ENCODE measurements around the gene CES2.

The CES2 gene

GRCh38 chr16:66926171-66926947, 9.0 kb upstream of the CES2 start:
- Histone ChIP-seq H4K20me1 (ENCODE audit: insufficient read depth, low read length) (no peaks in the 10 kb centered on the region), H3K36me3 (ENCODE audit: insufficient read depth, low read length) (no peaks in the 10 kb centered on the region), H2AFZ (ENCODE audit: low read depth, low read length) (no peak overlapping the region), H3K4me1 (ENCODE audit: insufficient read depth, low read length) (no peaks in the 10 kb centered on the region), H3K27ac (ENCODE audit: low read length) (no peak overlapping the region), H3K9ac (ENCODE audit: low read depth, low read length) (no peak overlapping the region), H3K4me2 (ENCODE audit: insufficient read depth, low read length) (no peak overlapping the region), H3K27me3 (ENCODE audit: insufficient read depth, low read length, poor library complexity) (no peaks in the 10 kb centered on the region), H3K4me3 (ENCODE audit: low read depth in 1 of 2, low read length in 2 of 2) (no peak overlapping the region), H3K79me2 (ENCODE audit: insufficient read depth, low read length) (no peaks in the 10 kb centered on the region), H3K9me3 (ENCODE audit: insufficient read depth, low read length, severe bottlenecking) (no peaks in the 10 kb centered on the region)
- DNase-seq: no peak
- no peak for ATAC-seq (ENCODE audit: insufficient read depth, low read depth)
- TF ChIP-seq, protein P1, sequence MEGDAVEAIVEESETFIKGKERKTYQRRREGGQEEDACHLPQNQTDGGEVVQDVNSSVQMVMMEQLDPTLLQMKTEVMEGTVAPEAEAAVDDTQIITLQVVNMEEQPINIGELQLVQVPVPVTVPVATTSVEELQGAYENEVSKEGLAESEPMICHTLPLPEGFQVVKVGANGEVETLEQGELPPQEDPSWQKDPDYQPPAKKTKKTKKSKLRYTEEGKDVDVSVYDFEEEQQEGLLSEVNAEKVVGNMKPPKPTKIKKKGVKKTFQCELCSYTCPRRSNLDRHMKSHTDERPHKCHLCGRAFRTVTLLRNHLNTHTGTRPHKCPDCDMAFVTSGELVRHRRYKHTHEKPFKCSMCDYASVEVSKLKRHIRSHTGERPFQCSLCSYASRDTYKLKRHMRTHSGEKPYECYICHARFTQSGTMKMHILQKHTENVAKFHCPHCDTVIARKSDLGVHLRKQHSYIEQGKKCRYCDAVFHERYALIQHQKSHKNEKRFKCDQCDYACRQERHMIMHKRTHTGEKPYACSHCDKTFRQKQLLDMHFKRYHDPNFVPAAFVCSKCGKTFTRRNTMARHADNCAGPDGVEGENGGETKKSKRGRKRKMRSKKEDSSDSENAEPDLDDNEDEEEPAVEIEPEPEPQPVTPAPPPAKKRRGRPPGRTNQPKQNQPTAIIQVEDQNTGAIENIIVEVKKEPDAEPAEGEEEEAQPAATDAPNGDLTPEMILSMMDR (IDR thresholded peaks at IDR 0.05; ENCODE audit: borderline replicate concordance, extremely low read depth, low read length, poor library complexity, severe bottlenecking): no peak
- no peak for TF ChIP-seq EZH2 (IDR thresholded peaks at IDR 0.05; ENCODE audit: borderline replicate concordance, low read depth, low read length, severe bottlenecking)

GRCh38 chr16:66926961-66927436, 8.3 kb upstream of the CES2 start:
- Histone ChIP-seq H3K4me1 (ENCODE audit: insufficient read depth, low read length) (peaks cover under 1% of the 10 kb centered on the region; the same call in 1 of the 2 replicates), H3K4me2 (ENCODE audit: insufficient read depth, low read length) (no peak overlapping the region), H3K9ac (ENCODE audit: low read depth, low read length) (no peak overlapping the region), H3K79me2 (ENCODE audit: insufficient read depth, low read length) (no peaks in the 10 kb centered on the region), H3K27ac (ENCODE audit: low read length) (no peak overlapping the region), H3K4me3 (ENCODE audit: low read depth in 1 of 2, low read length in 2 of 2) (no peak overlapping the region), H3K9me3 (ENCODE audit: insufficient read depth, low read length, severe bottlenecking) (no peaks in the 10 kb centered on the region), H2AFZ (ENCODE audit: low read depth, low read length) (no peak overlapping the region), H3K36me3 (ENCODE audit: insufficient read depth, low read length) (peaks cover 2% of the 10 kb centered on the region), H3K27me3 (ENCODE audit: insufficient read depth, low read length, poor library complexity) (no peaks in the 10 kb centered on the region), H4K20me1 (ENCODE audit: insufficient read depth, low read length) (no peaks in the 10 kb centered on the region)
- TF ChIP-seq, protein P1 (IDR thresholded peaks at IDR 0.05; ENCODE audit: borderline replicate concordance, extremely low read depth, low read length, poor library complexity, severe bottlenecking): no peak
- TF ChIP-seq EZH2 (IDR thresholded peaks at IDR 0.05; ENCODE audit: borderline replicate concordance, low read depth, low read length, severe bottlenecking): no peak
- no peak for DNase-seq
- ATAC-seq (ENCODE audit: insufficient read depth, low read depth): no peak

- Histone ChIP-seq H3K9ac (ENCODE audit: low read depth, low read length) (no peak overlapping the region), H3K4me2 (ENCODE audit: insufficient read depth, low read length) (no peak overlapping the region), H3K27me3 (ENCODE audit: insufficient read depth, low read length, poor library complexity) (no peaks in the 10 kb centered on the region), H3K4me3 (ENCODE audit: low read depth in 1 of 2, low read length in 2 of 2) (no peak overlapping the region), H2AFZ (ENCODE audit: low read depth, low read length) (no peak overlapping the region), H3K4me1 (ENCODE audit: insufficient read depth, low read length) (peaks cover 11% of the 10 kb centered on the region), H3K79me2 (ENCODE audit: insufficient read depth, low read length) (peaks cover 7% of the 10 kb centered on the region), H3K27ac (ENCODE audit: low read length) (no peak overlapping the region), H4K20me1 (ENCODE audit: insufficient read depth, low read length) (peaks cover 5% of the 10 kb centered on the region; the same call in 1 of the 2 replicates), H3K9me3 (ENCODE audit: insufficient read depth, low read length, severe bottlenecking) (no peaks in the 10 kb centered on the region), H3K36me3 (ENCODE audit: insufficient read depth, low read length) (peaks cover 11% of the 10 kb centered on the region)
- DNase-seq: no peak
- no peak for ATAC-seq (ENCODE audit: insufficient read depth, low read depth)
- no peak for TF ChIP-seq EZH2 (IDR thresholded peaks at IDR 0.05; ENCODE audit: borderline replicate concordance, low read depth, low read length, severe bottlenecking)
- TF ChIP-seq, protein P1 (IDR thresholded peaks at IDR 0.05; ENCODE audit: borderline replicate concordance, extremely low read depth, low read length, poor library complexity, severe bottlenecking): no peak
Observed at GRCh38 chr16:66927918-66928649, 7.2 kb upstream of the CES2 start.
